ENCODE data around the gene FAT1.

Gene FAT1

GRCh38 chr4:186658657-186659056, 65.0 kb downstream of the FAT1 start:
- no peak for TF ChIP-seq CTCF (IDR thresholded peaks at IDR 0.05; ENCODE audit: borderline replicate concordance, insufficient read depth, low read depth, low read length)
- no peak overlapping the region for H3K4me3 ChIP-seq (ENCODE audit: low read depth, low read length)

- no peak overlapping the region for H3K4me3 ChIP-seq (ENCODE audit: low read depth, low read length)
- TF ChIP-seq CTCF (IDR thresholded peaks at IDR 0.05; ENCODE audit: borderline replicate concordance, insufficient read depth, low read depth, low read length) = no peak
Observed at GRCh38 chr4:186657764-186658163, 65.9 kb downstream of the FAT1 start.

GRCh38 chr4:186653969-186654368, 69.7 kb downstream of the FAT1 start:
- no peak for TF ChIP-seq CTCF (IDR thresholded peaks at IDR 0.05; ENCODE audit: borderline replicate concordance, insufficient read depth, low read depth, low read length)
- no peak overlapping the region for H3K4me3 ChIP-seq (ENCODE audit: low read depth, low read length)

GRCh38 chr4:186651624-186652023, 72.0 kb downstream of the FAT1 start:
- TF ChIP-seq CTCF (IDR thresholded peaks at IDR 0.05; ENCODE audit: borderline replicate concordance, insufficient read depth, low read depth, low read length) = no peak

GRCh38 chr4:186651181-186651603, 72.5 kb downstream of the FAT1 start:
- no peak for TF ChIP-seq CTCF (IDR thresholded peaks at IDR 0.05; ENCODE audit: borderline replicate concordance, insufficient read depth, low read depth, low read length)
- no peak overlapping the region for H3K4me3 ChIP-seq (ENCODE audit: low read depth, low read length)

More at GRCh38 chr4:186651624-186652023, 72.0 kb downstream of the FAT1 start:
- H3K4me3 ChIP-seq (ENCODE audit: low read depth, low read length) = no peak overlapping the region

GRCh38 chr4:186650401-186651180, 73.1 kb downstream of the FAT1 start:
- no peak for TF ChIP-seq CTCF (IDR thresholded peaks at IDR 0.05; ENCODE audit: borderline replicate concordance, insufficient read depth, low read depth, low read length)
- no peak overlapping the region for H3K4me3 ChIP-seq (ENCODE audit: low read depth, low read length)

GRCh38 chr4:186647821-186648220, 75.8 kb downstream of the FAT1 start:
- no peak for TF ChIP-seq CTCF (IDR thresholded peaks at IDR 0.05; ENCODE audit: borderline replicate concordance, insufficient read depth, low read depth, low read length)
- H3K4me3 ChIP-seq (ENCODE audit: low read depth, low read length) = no peak overlapping the region

Measured in GM12875 (cell line).